GM12873 (cell line): ENCODE results near the gene HHATL.

Experiments used
- CTCF ChIP-seq: IDR thresholded peaks from 2 replicates; pipeline ENCODE4 v1.5.1; 2012; ENCODE audit warnings: low read depth, mild to moderate bottlenecking, moderate library complexity, low read length, control low read depth; ENCODE audit not compliant: insufficient read depth; ENCODE audit errors: missing control alignments

Gene HHATL

GRCh38 chr3:42733501-42734262 lies 31.1 kb upstream of the HHATL start:
- no peak for TF ChIP-seq CTCF

- TF ChIP-seq CTCF, result peak; percentile 15
These were observed 30.3 kb upstream of the HHATL start for GRCh38 chr3:42732829-42733459.

GRCh38 chr3:42732196-42732828 lies 29.7 kb upstream of the HHATL start:
- TF ChIP-seq CTCF, result no peak

- TF ChIP-seq CTCF, result no peak
These were observed 29.0 kb upstream of the HHATL start for GRCh38 chr3:42731476-42732195.

- no peak for TF ChIP-seq CTCF
These were observed 28.3 kb upstream of the HHATL start for GRCh38 chr3:42730706-42731420.

- TF ChIP-seq CTCF, result no peak
These were observed 27.7 kb upstream of the HHATL start for GRCh38 chr3:42730294-42730693.
